ENCODE results near the gene MANF.

GRCh38 chr3:51362476-51362875 lies 22.6 kb upstream of the MANF start:
- TF ChIP-seq CTCF (IDR thresholded peaks at IDR 0.05; ENCODE audit: low read length), result no peak
- no peak for TF ChIP-seq EZH2 (optimal IDR thresholded peaks at IDR 0.05; ENCODE audit: low read depth, low read length)
